D341Med (cell line): ENCODE measurements around the gene SPINK14.

ENCODE experiments used
- DNase-seq: peaks from one replicate; pipeline ENCODE4 v3.0.0; 2012; ENCODE audit warnings: low spot score

SPINK14 gene

GRCh38 chr5:148201151-148201550, 32.8 kb downstream of the SPINK14 start:
- DNase-seq: no peak

GRCh38 chr5:148202531-148203203, 34.3 kb downstream of the SPINK14 start, which contains the start of gene SPINK6:
SPINK6 (plus strand) TSS chr5:148203042; CDS start chr5:148203097, 55 bp downstream.
- no peak for DNase-seq

GRCh38 chr5:148205044-148205806, 36.9 kb downstream of the SPINK14 start:
- DNase-seq: no peak

GRCh38 chr5:148205865-148206264, 37.5 kb downstream of the SPINK14 start:
- no peak for DNase-seq

GRCh38 chr5:148206620-148207019, 38.3 kb downstream of the SPINK14 start:
- no peak for DNase-seq

- DNase-seq: no peak
These were observed 39.9 kb downstream of the SPINK14 start for GRCh38 chr5:148208226-148208625.

- no peak for DNase-seq
These were observed 40.9 kb downstream of the SPINK14 start for GRCh38 chr5:148209151-148209770.

- DNase-seq: no peak
These were observed 46.4 kb downstream of the SPINK14 start for GRCh38 chr5:148214665-148215185.

GRCh38 chr5:148221508-148221907, 53.2 kb downstream of the SPINK14 start:
- DNase-seq: no peak

- DNase-seq: no peak
These were observed 55.9 kb downstream of the SPINK14 start for GRCh38 chr5:148224117-148224742.
